SK-N-SH (cell line): ENCODE measurements around the gene ELF4. TPM values are rescaled to one million over a fixed set of nuclear protein-coding genes. Genes with fewer than 3 reads are reported as not detected.
A peak's percentile ranks its signal among the peaks of the same experiment; 100 is the strongest.

Experiments
- CTCF ChIA-PET: fragments of 300-600, 350-600 bp; formaldehyde crosslinking; extraction: SDS; loops from one replicate; lab custom pipeline; 2021; lab: Yijun Ruan, JAX
- POLR2A ChIA-PET: fragments of 350-600 bp; sonication (Branson Sonifier 250); formaldehyde crosslinking; extraction: SDS; loops from one replicate; lab custom pipeline; 2020; ENCODE audit warnings: antibody characterized with exemption, inconsistent platforms; lab: Yijun Ruan, JAX
- DNase-seq: peaks from one replicate; pipeline ENCODE4 v3.0.0; 2012
- H2AFZ ChIP-seq: fragments of 200-600 bp; sonication (generic); 2 replicates; pipeline ENCODE4 v1.8.1; 2016; ENCODE audit warnings: antibody characterized with exemption, mild to moderate bottlenecking, low read depth
- H3F3A ChIP-seq: fragments of 200-600 bp; sonication (generic); replicated peaks from 2 replicates; pipeline ENCODE3; 2016; ENCODE audit warnings: antibody characterized with exemption, mild to moderate bottlenecking; ENCODE audit not compliant: insufficient read depth
- H3K27ac ChIP-seq, 2 experiments: fragments of 200-500 bp in 1 of 2; fragments of 200-600 bp in 1 of 2; sonication (Bioruptor generic) in 1 of 2; sonication (generic), shearing (Covaris generic) in 1 of 2; 2 replicates each; pipeline versions ENCODE4 v1.5.1 to v1.6.1; 2014 to 2016; ENCODE audit warnings: low read depth in 2 of 2, inconsistent platforms in 1 of 2, low read length in 1 of 2, mild to moderate bottlenecking in 1 of 2, mixed read lengths in 1 of 2
- H3K27me3 ChIP-seq: fragments of 200-600 bp; sonication (generic), shearing (Covaris generic); 2 replicates; pipeline ENCODE4 v1.6.1; 2016; ENCODE audit warnings: mixed run types; ENCODE audit not compliant: insufficient read depth
- H3K36me3 ChIP-seq, 2 experiments: fragments of 200-500 bp in 1 of 2; fragments of 200-600 bp in 1 of 2; sonication (Bioruptor generic) in 1 of 2; sonication (generic) in 1 of 2; replicated peaks in 1 of 2; 2 replicates each; pipeline versions ENCODE3 to v1.5.1; 2014 to 2016; ENCODE audit warnings: low read length in 1 of 2, mild to moderate bottlenecking in 1 of 2; ENCODE audit not compliant: insufficient read depth in 2 of 2, control insufficient read depth in 1 of 2
- H3K4me1 ChIP-seq, 2 experiments: fragments of 200-500 bp in 1 of 2; fragments of 200-600 bp in 1 of 2; sonication (Bioruptor generic) in 1 of 2; sonication (generic), shearing (Covaris generic) in 1 of 2; 2 replicates each; pipeline versions ENCODE4 v1.5.1 to v1.6.1; 2014 to 2016; ENCODE audit warnings: low read depth in 1 of 2, low read length in 1 of 2, mixed run types in 1 of 2; ENCODE audit not compliant: insufficient read depth in 2 of 2, control insufficient read depth in 1 of 2
- H3K4me2 ChIP-seq: fragments of 200-600 bp; sonication (generic), shearing (Covaris generic); 2 replicates; pipeline ENCODE4 v1.6.1; 2017; ENCODE audit warnings: mixed run types
- H3K4me3 ChIP-seq, 2 experiments: fragments of 200-500 bp in 1 of 2; fragments of 200-600 bp in 1 of 2; sonication (Bioruptor generic) in 1 of 2; sonication (generic), shearing (Covaris generic) in 1 of 2; 2 replicates each; pipeline versions ENCODE4 v1.5.1 to v1.8.1; 2014 to 2016; ENCODE audit warnings: low read depth in 2 of 2, inconsistent platforms in 1 of 2, low read length in 1 of 2, mild to moderate bottlenecking in 1 of 2, mixed read lengths in 1 of 2, moderate library complexity in 1 of 2
- H3K79me2 ChIP-seq: fragments of 200-600 bp; sonication (generic); 2 replicates; pipeline ENCODE4 v1.8.1; 2017; ENCODE audit warnings: mild to moderate bottlenecking; ENCODE audit not compliant: insufficient read depth
- H3K9ac ChIP-seq: fragments of 200-600 bp; sonication (generic); 2 replicates; pipeline ENCODE4 v1.6.1; 2017; ENCODE audit warnings: mixed run types
- H3K9me2 ChIP-seq: fragments of 200-600 bp; sonication (generic); 2 replicates; pipeline ENCODE4 v1.6.1; 2017; ENCODE audit warnings: mixed run types
- H3K9me3 ChIP-seq: fragments of 200-600 bp; sonication (generic); 2 replicates; pipeline ENCODE4 v1.6.1; 2017; ENCODE audit warnings: mixed run types, mild to moderate bottlenecking, moderate library complexity
- H4K20me1 ChIP-seq: fragments of 200-600 bp; sonication (generic); 2 replicates; pipeline ENCODE4 v1.6.1; 2017; ENCODE audit warnings: mild to moderate bottlenecking, mixed run types; ENCODE audit not compliant: insufficient read depth
- CTCF ChIP-seq: fragments of 200-600 bp; sonication (generic); IDR thresholded peaks from 2 replicates; pipeline ENCODE4 v1.6.1; 2017; ENCODE audit warnings: antibody characterized with exemption, mild to moderate bottlenecking, moderate library complexity
- ELF1 ChIP-seq: IDR thresholded peaks from 2 replicates; pipeline ENCODE4 v1.4.0; 2012
- EP300 ChIP-seq, 2 experiments: IDR thresholded peaks; 2 replicates each; pipeline versions ENCODE4 v1.4.0 to v1.6.1; 2012; ENCODE audit warnings: borderline replicate concordance in 1 of 2, low read depth in 1 of 2, low read length in 1 of 2
- FOSL2 ChIP-seq: IDR thresholded peaks from 2 replicates; pipeline ENCODE4 v1.4.0; 2012; ENCODE audit warnings: low read depth, mild to moderate bottlenecking, moderate library complexity, borderline replicate concordance
- FOXM1 ChIP-seq: IDR thresholded peaks from 2 replicates; pipeline ENCODE4 v1.4.0; 2012; ENCODE audit warnings: low read depth, mild to moderate bottlenecking
- GABPA ChIP-seq: IDR thresholded peaks from 2 replicates; pipeline ENCODE4 v1.4.0; 2012; ENCODE audit warnings: low read depth, mild to moderate bottlenecking
- GATA2 ChIP-seq: sonication (generic); formaldehyde crosslinking; IDR thresholded peaks from 2 replicates; pipeline ENCODE4 v1.5.0; 2020; ENCODE audit warnings: mild to moderate bottlenecking, missing genetic modification reagents
- JUND ChIP-seq: IDR thresholded peaks from 2 replicates; pipeline ENCODE4 v1.4.0; 2012
- MXI1 ChIP-seq: IDR thresholded peaks from 2 replicates; pipeline ENCODE4 v1.6.1; 2012; ENCODE audit warnings: mild to moderate bottlenecking, low read depth, low read length, improper control_type of control experiment
- NFIC ChIP-seq: IDR thresholded peaks from 2 replicates; pipeline ENCODE4 v1.4.0; 2012; ENCODE audit warnings: borderline replicate concordance
- NRF1 ChIP-seq: IDR thresholded peaks from 2 replicates; pipeline ENCODE4 v1.6.1; 2012; ENCODE audit warnings: low read depth, mild to moderate bottlenecking, low read length
- POLR2AphosphoS5 ChIP-seq: IDR thresholded peaks from 2 replicates; pipeline ENCODE4 v1.6.1; 2012; ENCODE audit warnings: low read depth, low read length
- RAD21 ChIP-seq: IDR thresholded peaks from 2 replicates; pipeline ENCODE4 v1.6.1; 2012; ENCODE audit warnings: mild to moderate bottlenecking, low read length
- SIN3A ChIP-seq: IDR thresholded peaks from 2 replicates; pipeline ENCODE4 v1.6.1; 2012; ENCODE audit warnings: low read depth, mild to moderate bottlenecking, low read length, moderate library complexity, borderline replicate concordance
- SMC3 ChIP-seq: IDR thresholded peaks from 2 replicates; pipeline ENCODE4 v1.6.1; 2012; ENCODE audit warnings: low read depth, low read length, improper control_type of control experiment
- TAF1 ChIP-seq: IDR thresholded peaks from 2 replicates; pipeline ENCODE4 v1.6.1; 2012; ENCODE audit warnings: low read depth, mild to moderate bottlenecking, low read length, moderate library complexity, borderline replicate concordance
- TCF12 ChIP-seq: IDR thresholded peaks from 2 replicates; pipeline ENCODE4 v1.4.0; 2012
- WGBS: methylation state at CpG from one replicate; pipeline ENCODE4 v1.1.6; 2017; ENCODE audit warnings: low lambda C conversion rate; 5-methylcytosine and 5-hydroxymethylcytosine counted together
- polyA plus RNA-seq, 3 experiments: library from polyadenylated mRNA; depleted of rRNA; stranded (reverse); fragments of >200 nt; gene quantifications; 2 replicates each; pipeline ENCODE4 v1.2.3, GENCODE V29; 2012
- TF ChIP-seq, protein P1 (sequence below): IDR thresholded peaks from 2 replicates; pipeline ENCODE4 v1.4.0; 2012; ENCODE audit warnings: low read depth
- TF ChIP-seq, protein P2 (sequence below): fragments of 150-350 bp; IDR thresholded peaks from 2 replicates; pipeline ENCODE4 v1.6.1; 2017; ENCODE audit warnings: antibody characterized with exemption, low read length, low read depth, borderline replicate concordance
- TF ChIP-seq, protein P3 (sequence below): IDR thresholded peaks from 2 replicates; pipeline ENCODE4; 2012
- TF ChIP-seq, protein P4 (sequence below): IDR thresholded peaks from 2 replicates; pipeline ENCODE4 v1.6.1; 2012; ENCODE audit warnings: mild to moderate bottlenecking, low read depth, low read length, moderate library complexity
- TF ChIP-seq, protein P5 (sequence below): IDR thresholded peaks from 2 replicates; pipeline ENCODE4 v1.4.0; 2012; ENCODE audit warnings: low read depth, borderline replicate concordance

ELF4 gene
- polyA plus RNA-seq, 1 of the 3 experiments (the other 2 are of a cell fraction), result 9.6 TPM

- Histone ChIP-seq H3K9ac (no peak overlapping the region), H2AFZ (no peak overlapping the region)
- TF ChIP-seq, protein P1, sequence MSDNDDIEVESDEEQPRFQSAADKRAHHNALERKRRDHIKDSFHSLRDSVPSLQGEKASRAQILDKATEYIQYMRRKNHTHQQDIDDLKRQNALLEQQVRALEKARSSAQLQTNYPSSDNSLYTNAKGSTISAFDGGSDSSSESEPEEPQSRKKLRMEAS, result no peak
- no peak for TF ChIP-seq GABPA
- TF ChIP-seq, protein P2, sequence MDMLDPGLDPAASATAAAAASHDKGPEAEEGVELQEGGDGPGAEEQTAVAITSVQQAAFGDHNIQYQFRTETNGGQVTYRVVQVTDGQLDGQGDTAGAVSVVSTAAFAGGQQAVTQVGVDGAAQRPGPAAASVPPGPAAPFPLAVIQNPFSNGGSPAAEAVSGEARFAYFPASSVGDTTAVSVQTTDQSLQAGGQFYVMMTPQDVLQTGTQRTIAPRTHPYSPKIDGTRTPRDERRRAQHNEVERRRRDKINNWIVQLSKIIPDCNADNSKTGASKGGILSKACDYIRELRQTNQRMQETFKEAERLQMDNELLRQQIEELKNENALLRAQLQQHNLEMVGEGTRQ, result no peak
- TF ChIP-seq SMC3, result no peak
- peak; percentile 23; the same call in 1 of the 2 replicates for TF ChIP-seq FOSL2
- TF ChIP-seq RAD21, result no peak
- TF ChIP-seq, protein P3, sequence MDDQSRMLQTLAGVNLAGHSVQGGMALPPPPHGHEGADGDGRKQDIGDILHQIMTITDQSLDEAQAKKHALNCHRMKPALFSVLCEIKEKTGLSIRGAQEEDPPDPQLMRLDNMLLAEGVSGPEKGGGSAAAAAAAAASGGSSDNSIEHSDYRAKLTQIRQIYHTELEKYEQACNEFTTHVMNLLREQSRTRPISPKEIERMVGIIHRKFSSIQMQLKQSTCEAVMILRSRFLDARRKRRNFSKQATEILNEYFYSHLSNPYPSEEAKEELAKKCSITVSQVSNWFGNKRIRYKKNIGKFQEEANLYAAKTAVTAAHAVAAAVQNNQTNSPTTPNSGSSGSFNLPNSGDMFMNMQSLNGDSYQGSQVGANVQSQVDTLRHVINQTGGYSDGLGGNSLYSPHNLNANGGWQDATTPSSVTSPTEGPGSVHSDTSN, result no peak
- no peak for TF ChIP-seq POLR2AphosphoS5
- no peak for TF ChIP-seq CTCF
- TF ChIP-seq MXI1, result no peak
- TF ChIP-seq, protein P4, sequence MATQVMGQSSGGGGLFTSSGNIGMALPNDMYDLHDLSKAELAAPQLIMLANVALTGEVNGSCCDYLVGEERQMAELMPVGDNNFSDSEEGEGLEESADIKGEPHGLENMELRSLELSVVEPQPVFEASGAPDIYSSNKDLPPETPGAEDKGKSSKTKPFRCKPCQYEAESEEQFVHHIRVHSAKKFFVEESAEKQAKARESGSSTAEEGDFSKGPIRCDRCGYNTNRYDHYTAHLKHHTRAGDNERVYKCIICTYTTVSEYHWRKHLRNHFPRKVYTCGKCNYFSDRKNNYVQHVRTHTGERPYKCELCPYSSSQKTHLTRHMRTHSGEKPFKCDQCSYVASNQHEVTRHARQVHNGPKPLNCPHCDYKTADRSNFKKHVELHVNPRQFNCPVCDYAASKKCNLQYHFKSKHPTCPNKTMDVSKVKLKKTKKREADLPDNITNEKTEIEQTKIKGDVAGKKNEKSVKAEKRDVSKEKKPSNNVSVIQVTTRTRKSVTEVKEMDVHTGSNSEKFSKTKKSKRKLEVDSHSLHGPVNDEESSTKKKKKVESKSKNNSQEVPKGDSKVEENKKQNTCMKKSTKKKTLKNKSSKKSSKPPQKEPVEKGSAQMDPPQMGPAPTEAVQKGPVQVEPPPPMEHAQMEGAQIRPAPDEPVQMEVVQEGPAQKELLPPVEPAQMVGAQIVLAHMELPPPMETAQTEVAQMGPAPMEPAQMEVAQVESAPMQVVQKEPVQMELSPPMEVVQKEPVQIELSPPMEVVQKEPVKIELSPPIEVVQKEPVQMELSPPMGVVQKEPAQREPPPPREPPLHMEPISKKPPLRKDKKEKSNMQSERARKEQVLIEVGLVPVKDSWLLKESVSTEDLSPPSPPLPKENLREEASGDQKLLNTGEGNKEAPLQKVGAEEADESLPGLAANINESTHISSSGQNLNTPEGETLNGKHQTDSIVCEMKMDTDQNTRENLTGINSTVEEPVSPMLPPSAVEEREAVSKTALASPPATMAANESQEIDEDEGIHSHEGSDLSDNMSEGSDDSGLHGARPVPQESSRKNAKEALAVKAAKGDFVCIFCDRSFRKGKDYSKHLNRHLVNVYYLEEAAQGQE, result no peak
- TF ChIP-seq EP300 (IDR thresholded peaks at IDR 0.05; ENCODE audit: borderline replicate concordance in 1 of 2, low read depth in 1 of 2, low read length in 1 of 2), result no peak
- TF ChIP-seq TCF12, result 0 out of 2 replicates have a peak, but pooled peaks have one; percentile 10
- no peak for TF ChIP-seq SIN3A
- TF ChIP-seq FOXM1, result no peak
- TF ChIP-seq NFIC, result peak; percentile 23; the same call in 1 of the 2 replicates
- TF ChIP-seq ELF1, result no peak
- no peak for TF ChIP-seq GATA2 (CRISPR knock-in tag)
- no peak for TF ChIP-seq TAF1
- TF ChIP-seq NRF1, result no peak
- TF ChIP-seq JUND, result peak; percentile 10; the same call in 1 of the 2 replicates
- TF ChIP-seq, protein P5, sequence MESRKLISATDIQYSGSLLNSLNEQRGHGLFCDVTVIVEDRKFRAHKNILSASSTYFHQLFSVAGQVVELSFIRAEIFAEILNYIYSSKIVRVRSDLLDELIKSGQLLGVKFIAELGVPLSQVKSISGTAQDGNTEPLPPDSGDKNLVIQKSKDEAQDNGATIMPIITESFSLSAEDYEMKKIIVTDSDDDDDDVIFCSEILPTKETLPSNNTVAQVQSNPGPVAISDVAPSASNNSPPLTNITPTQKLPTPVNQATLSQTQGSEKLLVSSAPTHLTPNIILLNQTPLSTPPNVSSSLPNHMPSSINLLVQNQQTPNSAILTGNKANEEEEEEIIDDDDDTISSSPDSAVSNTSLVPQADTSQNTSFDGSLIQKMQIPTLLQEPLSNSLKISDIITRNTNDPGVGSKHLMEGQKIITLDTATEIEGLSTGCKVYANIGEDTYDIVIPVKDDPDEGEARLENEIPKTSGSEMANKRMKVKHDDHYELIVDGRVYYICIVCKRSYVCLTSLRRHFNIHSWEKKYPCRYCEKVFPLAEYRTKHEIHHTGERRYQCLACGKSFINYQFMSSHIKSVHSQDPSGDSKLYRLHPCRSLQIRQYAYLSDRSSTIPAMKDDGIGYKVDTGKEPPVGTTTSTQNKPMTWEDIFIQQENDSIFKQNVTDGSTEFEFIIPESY, result no peak
- TF ChIP-seq, all 33 proteins: peak for 4
- Histone ChIP-seq H3K4me3 (no peak overlapping the region), H3K4me1 (peaks cover 9 to 12% of the 10 kb centered on the region in 2 experiments; a peak in 3 of 4 replicates), H3K79me2 (no peaks in the 10 kb centered on the region), H3K36me3 (no peaks in the 10 kb centered on the region), H3K27me3 (peaks cover 16% of the 10 kb centered on the region; the same call in 1 of the 2 replicates), H3K9me2 (no peaks in the 10 kb centered on the region), H3K27ac (no peak overlapping the region), H4K20me1 (no peaks in the 10 kb centered on the region), H3K9me3 (no peaks in the 10 kb centered on the region), H3K4me2 (peak overlapping the region; percentile 44), H3F3A (peaks cover 3% of the 10 kb centered on the region)
- POLR2A ChIA-PET, result no interaction called here
- no peak for DNase-seq
- WGBS, result 49% methylated on average over 15 of the region's 21 CpGs
- CTCF ChIA-PET, result interaction anchor here (0.7 to 1.2 kb wide), 3 partner anchors 35 to 62 kb away, joined by 3 to 4 read pairs (median 3); no protein-coding TSS in a partner anchor
These were observed 8.4 kb upstream of the ELF4 start for GRCh38 chrX:130118441-130119311.
